Measurements from ENCODE around the gene PLA2G7. TPM values are rescaled to one million over a fixed set of nuclear protein-coding genes. Genes with fewer than 3 reads are reported as not detected.

The PLA2G7 gene
- total and polyA plus RNA-seq, 2 of the 8 experiments (the other 6 are each of a cell fraction or from before 2014, with no cell fraction given) = 1.5 to 2.2 TPM

- FAIRE-seq = no peak
- H2BK20ac ChIP-seq (ENCODE audit: low read length) = no peak overlapping the region
- H2BK12ac ChIP-seq (ENCODE audit: low read depth, low read length) = no peak overlapping the region
- WGBS, 2 experiments (ENCODE audit: extremely low coverage in 1 of 2, insufficient coverage in 1 of 2, insufficient read length in 1 of 2, insufficient replicate concordance in 2 of 2, low coverage in 1 of 2, low lambda C conversion rate in 2 of 2, missing lambda C conversion rate in 1 of 2) = 83% methylated on average over 2 of the region's 2 CpGs; no CpG with 5 or more reads in 1 of the 2 experiments
- ChIA-PET CTCF (ENCODE audit: partially characterized antibody) (interaction anchor here (1.1 to 2.4 kb wide), 3 partner anchors 11 to 20 kb away, joined by 3 to 10 read pairs (median 4); no protein-coding TSS in a partner anchor), POLR2A (ENCODE audit: partially characterized antibody) (no interaction called here)
- no peak overlapping the region for H2BK15ac ChIP-seq (ENCODE audit: low read length)
- 0 out of 2 replicates have a peak, but pooled peaks cover 2% of the 10 kb centered on the region for H3K23me2 ChIP-seq (ENCODE audit: low read depth, low read length)
- H3K4me3 ChIP-seq (ENCODE audit: extremely low read depth in 1 of 4, insufficient read depth in 2 of 4, low read depth in 3 of 4, low read length in 4 of 4) = no peak overlapping the region
- H3K23ac ChIP-seq (ENCODE audit: insufficient read length) = no peak overlapping the region
- no peak overlapping the region for H4K5ac ChIP-seq (ENCODE audit: insufficient read length, low read depth, low read length)
- no peaks in the 10 kb centered on the region for H3K79me1 ChIP-seq (ENCODE audit: low read depth, low read length)
- H3K79me2 ChIP-seq (ENCODE audit: control insufficient read depth in 1 of 2, insufficient read depth in 2 of 2, low read length in 2 of 2) = no peaks in the 10 kb centered on the region
- no peak overlapping the region for H4K91ac ChIP-seq (replicated peaks; ENCODE audit: insufficient read length, low read length)
- no peak overlapping the region for H3K4ac ChIP-seq (replicated peaks; ENCODE audit: insufficient read length, low read depth, low read length)
- H3K18ac ChIP-seq (ENCODE audit: extremely low read depth, low read length) = no peak overlapping the region
- no peak overlapping the region for H3K56ac ChIP-seq (replicated peaks; ENCODE audit: insufficient read length, low read depth, low read length)
- H2AFZ ChIP-seq (ENCODE audit: low read length) = no peak overlapping the region
- no peaks in the 10 kb centered on the region for H3K4me1 ChIP-seq (replicated peaks in 1 of 4; ENCODE audit: control insufficient read depth in 3 of 4, insufficient read depth in 4 of 4, low read length in 3 of 4)
- H3K27me3 ChIP-seq (replicated peaks in 1 of 4; ENCODE audit: control insufficient read depth in 3 of 4, extremely low read depth in 1 of 4, insufficient read depth in 3 of 4, low read length in 3 of 4) = no peaks in the 10 kb centered on the region
- no peak for TF ChIP-seq PHF8 (conservative IDR thresholded peaks at IDR 0.05; ENCODE audit: low read depth, low read length)
- H3K27ac ChIP-seq (ENCODE audit: low read depth, low read length) = no peak overlapping the region
- no peak overlapping the region for H3K14ac ChIP-seq (ENCODE audit: insufficient read length)
- no peaks in the 10 kb centered on the region for H4K20me1 ChIP-seq (replicated peaks in 1 of 2; ENCODE audit: control insufficient read depth in 1 of 2, insufficient read depth in 2 of 2, low read length in 2 of 2)
- no peak for DNase-seq (ENCODE audit: low read depth in 1 of 2, low spot score in 2 of 2)
- no peak overlapping the region for H3K4me2 ChIP-seq (ENCODE audit: insufficient read depth in 1 of 2, low read depth in 2 of 2, low read length in 2 of 2)
- H3K9me3 ChIP-seq (ENCODE audit: insufficient read depth in 2 of 2, low read depth in 1 of 2, low read length in 1 of 2) = no peaks in the 10 kb centered on the region
- H4K8ac ChIP-seq (ENCODE audit: extremely low read depth, insufficient read depth, low read length) = no peak overlapping the region
- H2BK120ac ChIP-seq (replicated peaks; ENCODE audit: low read depth, low read length) = no peak overlapping the region
- H3K36me3 ChIP-seq (ENCODE audit: control insufficient read depth in 2 of 4, insufficient read depth in 4 of 4, low read length in 3 of 4) = no peaks in the 10 kb centered on the region
- no peak overlapping the region for H2AK5ac ChIP-seq (ENCODE audit: low read depth, low read length)
- no peak overlapping the region for H3K9ac ChIP-seq (replicated peaks in 1 of 4; ENCODE audit: extremely low read depth in 1 of 4, low read depth in 3 of 4, low read length in 3 of 4)
- no peak overlapping the region for H2BK5ac ChIP-seq (ENCODE audit: low read depth, low read length)
Measured at GRCh38 chr6:46690141-46690755, 44.9 kb downstream of the PLA2G7 start.

Measured in H1 (cell line).